ENCODE results near the gene TTC7B. TPM values are rescaled to one million over a fixed set of nuclear protein-coding genes. Genes with fewer than 3 reads are reported as not detected.

Gene TTC7B
- total RNA-seq, 1 donor from 2014 or later = 82.6 TPM

- no peak overlapping the region for H3K4me3 ChIP-seq (ENCODE audit: low read depth, low read length)
- no peak for TF ChIP-seq CTCF (conservative IDR thresholded peaks at IDR 0.05; ENCODE audit: low read depth, low read length)
These were observed 278.1 kb downstream of the TTC7B start for GRCh38 chr14:90538095-90538494.

GRCh38 chr14:90536511-90537191 is 279.6 kb downstream of the TTC7B start:
- no peak overlapping the region for H3K4me3 ChIP-seq (ENCODE audit: low read depth, low read length)
- no peak for TF ChIP-seq CTCF (conservative IDR thresholded peaks at IDR 0.05; ENCODE audit: low read depth, low read length)
- no peak for DNase-seq (ENCODE audit: low read depth)

More at GRCh38 chr14:90538095-90538494, 278.1 kb downstream of the TTC7B start:
- no peak for DNase-seq (ENCODE audit: low read depth)

GRCh38 chr14:90536092-90536491 is 280.1 kb downstream of the TTC7B start:
- DNase-seq (ENCODE audit: low read depth) = no peak
- TF ChIP-seq CTCF (conservative IDR thresholded peaks at IDR 0.05; ENCODE audit: low read depth, low read length) = no peak
- no peak overlapping the region for H3K4me3 ChIP-seq (ENCODE audit: low read depth, low read length)

GRCh38 chr14:90535556-90536090 is 280.6 kb downstream of the TTC7B start:
- TF ChIP-seq CTCF (conservative IDR thresholded peaks at IDR 0.05; ENCODE audit: low read depth, low read length) = no peak
- no peak overlapping the region for H3K4me3 ChIP-seq (ENCODE audit: low read depth, low read length)
- no peak for DNase-seq (ENCODE audit: low read depth)

GRCh38 chr14:90534838-90535555 is 281.2 kb downstream of the TTC7B start:
- DNase-seq (ENCODE audit: low read depth) = no peak
- TF ChIP-seq CTCF (conservative IDR thresholded peaks at IDR 0.05; ENCODE audit: low read depth, low read length) = no peak
- no peak overlapping the region for H3K4me3 ChIP-seq (ENCODE audit: low read depth, low read length)

GRCh38 chr14:90534091-90534837 is 282.0 kb downstream of the TTC7B start:
- no peak for DNase-seq (ENCODE audit: low read depth)
- no peak for TF ChIP-seq CTCF (conservative IDR thresholded peaks at IDR 0.05; ENCODE audit: low read depth, low read length)
- H3K4me3 ChIP-seq (ENCODE audit: low read depth, low read length) = no peak overlapping the region
